Measurements from ENCODE around the gene ST6GALNAC6.

GRCh38 chr9:127940593-127940992, 41.2 kb upstream of the ST6GALNAC6 start:
- TF ChIP-seq CEBPB (IDR thresholded peaks at IDR 0.05) (no peak), MAX (IDR thresholded peaks at IDR 0.05) (no peak), EP300 (IDR thresholded peaks at IDR 0.05) (no peak), TP53 (CRISPR knock-in tag; IDR thresholded peaks at IDR 0.05) (no peak), CTCF (IDR thresholded peaks at IDR 0.05) (no peak), NR3C1 (IDR thresholded peaks at IDR 0.05) (no peak)
